ENCODE results near the gene TNRC6B.

GRCh38 chr22:40138866-40139265 lies 38.9 kb upstream of the TNRC6B start:
- TF ChIP-seq POLR2AphosphoS5 (IDR thresholded peaks at IDR 0.05) (no peak), POLR2A (IDR thresholded peaks at IDR 0.05) (no peak)
